HepG2 (cell line): Measurements from ENCODE around the gene CRLF1. TPM values are rescaled to one million over a fixed set of nuclear protein-coding genes. Genes with fewer than 3 reads are reported as not detected.

Source experiments
- CC2D1A ChIP-seq: sonication (generic); formaldehyde crosslinking; IDR thresholded peaks from 2 replicates; pipeline ENCODE4 v1.8.1; 2023; ENCODE audit warnings: mild to moderate bottlenecking, missing genetic modification reagents
- DMAP1 ChIP-seq: IDR thresholded peaks from 2 replicates; pipeline ENCODE4 v1.6.1; 2016
- ETV6 ChIP-seq: sonication (generic); formaldehyde crosslinking; conservative IDR thresholded peaks from 2 replicates; pipeline ENCODE4 v1.4.0; 2020; ENCODE audit warnings: missing genetic modification reagents
- FOXP1 ChIP-seq, 2 experiments: fragments of 450-650 bp in 1 of 2; IDR thresholded peaks; 2 replicates each; pipeline ENCODE4 v1.6.1; 2017 to 2018; ENCODE audit warnings: antibody characterized with exemption in 1 of 2
- IKZF4 ChIP-seq: sonication (generic); formaldehyde crosslinking; IDR thresholded peaks from 2 replicates; pipeline ENCODE4 v1.5.1; 2020; ENCODE audit warnings: borderline replicate concordance, mild to moderate bottlenecking, low read depth, missing genetic modification reagents; ENCODE audit errors: not compliant biosample characterization
- MED1 ChIP-seq: sonication (generic); formaldehyde crosslinking; IDR thresholded peaks from 2 replicates; pipeline ENCODE4 v1.4.0; 2020; ENCODE audit warnings: missing genetic modification reagents
- PRDM4 ChIP-seq: sonication (generic); formaldehyde crosslinking; IDR thresholded peaks from 2 replicates; pipeline ENCODE4 v1.9.0; 2021; ENCODE audit warnings: missing genetic modification reagents, borderline replicate concordance
- RORA ChIP-seq: sonication (generic); formaldehyde crosslinking; IDR thresholded peaks from 2 replicates; pipeline ENCODE4 v1.5.0; 2020; ENCODE audit warnings: mild to moderate bottlenecking, missing genetic modification reagents, moderate library complexity
- SALL2 ChIP-seq: sonication (generic); formaldehyde crosslinking; IDR thresholded peaks from 2 replicates; pipeline ENCODE4 v1.8.1; 2023; ENCODE audit warnings: mild to moderate bottlenecking, missing genetic modification reagents, inconsistent platforms
- SIN3A ChIP-seq: IDR thresholded peaks from 2 replicates; pipeline ENCODE4 v1.6.1; 2011; ENCODE audit warnings: low read depth, mild to moderate bottlenecking, control low read depth, low read length, borderline replicate concordance
- SMYD3 ChIP-seq: sonication (generic); formaldehyde crosslinking; IDR thresholded peaks from 2 replicates; pipeline ENCODE4 v1.8.1; 2023; ENCODE audit warnings: mild to moderate bottlenecking, missing genetic modification reagents
- SRSF1 ChIP-seq: fragments of 200-400 bp; formaldehyde crosslinking; optimal IDR thresholded peaks from 2 replicates; pipeline ENCODE3; 2017; ENCODE audit warnings: mild to moderate bottlenecking, low read depth, low read length, moderate library complexity
- YEATS2 ChIP-seq: sonication (generic); formaldehyde crosslinking; IDR thresholded peaks from 2 replicates; pipeline ENCODE4 v1.4.0; 2020; ENCODE audit warnings: missing genetic modification reagents, borderline replicate concordance
- ZNF12 ChIP-seq: sonication (generic); formaldehyde crosslinking; IDR thresholded peaks from 2 replicates; pipeline ENCODE4 v1.5.0; 2020; ENCODE audit warnings: missing genetic modification reagents
- ZNF18 ChIP-seq: sonication (generic); formaldehyde crosslinking; IDR thresholded peaks from 2 replicates; pipeline ENCODE4 v1.8.0; 2022; ENCODE audit warnings: mild to moderate bottlenecking, missing genetic modification reagents; ENCODE audit not compliant: insufficient replicate concordance
- ZNF256 ChIP-seq: sonication (generic); formaldehyde crosslinking; conservative IDR thresholded peaks from 2 replicates; pipeline ENCODE4 v1.4.0; 2020; ENCODE audit warnings: missing genetic modification reagents
- ZNF275 ChIP-seq: sonication (generic); formaldehyde crosslinking; IDR thresholded peaks from 2 replicates; pipeline ENCODE4 v1.8.0; 2022; ENCODE audit warnings: missing genetic modification reagents, mild to moderate bottlenecking, inconsistent platforms, borderline replicate concordance
- ZNF652 ChIP-seq: IDR thresholded peaks from 2 replicates; pipeline ENCODE4 v1.6.1; 2016; ENCODE audit warnings: low read depth, borderline replicate concordance
- ZNF713 ChIP-seq: sonication (generic); formaldehyde crosslinking; IDR thresholded peaks from 2 replicates; pipeline ENCODE4 v1.4.0; 2020; ENCODE audit warnings: mild to moderate bottlenecking, missing genetic modification reagents
- ZNF724P ChIP-seq: sonication (generic); formaldehyde crosslinking; IDR thresholded peaks from 2 replicates; pipeline ENCODE4 v1.8.0; 2022; ENCODE audit warnings: missing genetic modification reagents, borderline replicate concordance
- ZSCAN21 ChIP-seq: sonication (generic); formaldehyde crosslinking; IDR thresholded peaks from 2 replicates; pipeline ENCODE4 v1.8.0; 2022; ENCODE audit warnings: mild to moderate bottlenecking, missing genetic modification reagents, moderate library complexity, borderline replicate concordance
- polyA plus RNA-seq, 8 experiments: library from polyadenylated mRNA; depleted of rRNA in 3 of 8; stranded (reverse) in 7 of 8; unstranded in 1 of 8; fragments of >200 nt; fragmentation: Illumina TruSeq in 4 of 8; extraction: Trizol in 4 of 8; gene quantifications; 2 replicates each; pipeline versions ENCODE4 v1.2.1 to v1.2.3, GENCODE V29; 2011 to 2016; ENCODE audit warnings: low read depth in 4 of 8, missing spikeins in 1 of 8, mixed read lengths in 1 of 8; ENCODE audit not compliant: insufficient read depth in 1 of 8
- total RNA-seq, 5 experiments: library from RNA; depleted of rRNA; stranded (reverse); fragments of >200 nt; fragmentation: Illumina TruSeq; extraction: Trizol; gene quantifications; 2 replicates each; pipeline ENCODE4 v1.2.3, GENCODE V29; 2016; ENCODE audit warnings: low read depth in 1 of 5
- TF ChIP-seq, protein P1 (sequence below): IDR thresholded peaks from 2 replicates; pipeline ENCODE4 v1.6.1; 2016

Gene CRLF1
- total and polyA plus RNA-seq, 2 of the 13 experiments (the other 11 are each of a cell fraction or from before 2014, with no cell fraction given), result 217 to 296 TPM

DNA sequence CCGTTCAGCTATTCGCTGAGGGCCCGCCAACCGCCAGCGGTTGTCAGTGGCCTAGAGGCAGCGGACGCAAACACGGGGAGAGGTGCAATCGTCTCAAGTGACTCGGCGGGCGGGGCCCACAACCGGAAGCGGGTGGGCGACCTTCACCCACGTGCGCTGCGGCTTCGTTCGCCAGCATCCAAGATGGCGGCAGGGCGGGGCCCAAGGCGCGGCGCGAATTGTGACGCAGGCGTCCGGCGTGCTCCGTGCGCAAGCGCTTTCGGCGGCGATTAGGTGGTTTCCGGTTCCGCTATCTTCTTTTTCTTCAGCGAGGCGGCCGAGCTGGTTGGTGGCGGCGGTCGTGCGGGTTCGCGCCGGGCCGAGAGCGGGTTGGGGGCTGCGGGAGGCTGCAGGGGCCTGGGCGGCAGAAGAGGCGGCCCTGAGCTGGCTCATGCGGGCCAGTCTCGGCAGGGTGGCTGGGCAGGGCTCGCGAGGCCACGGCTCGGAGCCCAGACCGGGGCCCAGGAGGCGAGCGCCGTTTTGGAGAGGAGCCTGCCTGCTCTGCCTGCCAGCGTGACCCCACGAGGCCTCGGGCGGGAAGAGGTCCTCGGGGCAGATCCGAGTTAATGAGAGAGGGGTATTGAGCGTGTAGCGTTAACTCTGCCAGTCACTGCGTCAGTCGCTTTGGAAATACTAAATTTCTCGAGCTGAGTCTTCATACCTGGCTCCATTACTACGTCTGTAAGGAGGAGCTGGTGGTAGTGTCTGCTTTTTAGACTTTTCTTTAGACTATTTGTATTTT lies 34.8 kb downstream of the CRLF1 start, which contains the start of gene UBA52 (continued):
- no peak for TF ChIP-seq SRSF1
- TF ChIP-seq YEATS2 (CRISPR knock-in tag), result peak; percentile 98
- no peak for TF ChIP-seq RORA (CRISPR knock-in tag)
- TF ChIP-seq ZSCAN21 (CRISPR knock-in tag), result peak; percentile 81; the same call in 1 of the 2 replicates
- TF ChIP-seq IKZF4 (CRISPR knock-in tag), result no peak
- 0 out of 2 replicates have a peak, but pooled peaks have one; percentile 59 for TF ChIP-seq ETV6 (CRISPR knock-in tag)
- no peak for TF ChIP-seq ZNF724P (CRISPR knock-in tag)
- no peak for TF ChIP-seq ZNF652
- peak; percentile 70 for TF ChIP-seq ZNF18 (CRISPR knock-in tag)
- no peak for TF ChIP-seq SMYD3 (CRISPR knock-in tag)
- TF ChIP-seq PRDM4 (CRISPR knock-in tag), result 0 out of 2 replicates have a peak, but pooled peaks have one; percentile 1
- peak; percentile 91 for TF ChIP-seq MED1
- TF ChIP-seq ZNF12 (CRISPR knock-in tag), result peak; percentile 46; the same call in 1 of the 2 replicates
- peak; percentile 93; the same call in 1 of the 2 replicates for TF ChIP-seq SIN3A
- TF ChIP-seq, protein P1, sequence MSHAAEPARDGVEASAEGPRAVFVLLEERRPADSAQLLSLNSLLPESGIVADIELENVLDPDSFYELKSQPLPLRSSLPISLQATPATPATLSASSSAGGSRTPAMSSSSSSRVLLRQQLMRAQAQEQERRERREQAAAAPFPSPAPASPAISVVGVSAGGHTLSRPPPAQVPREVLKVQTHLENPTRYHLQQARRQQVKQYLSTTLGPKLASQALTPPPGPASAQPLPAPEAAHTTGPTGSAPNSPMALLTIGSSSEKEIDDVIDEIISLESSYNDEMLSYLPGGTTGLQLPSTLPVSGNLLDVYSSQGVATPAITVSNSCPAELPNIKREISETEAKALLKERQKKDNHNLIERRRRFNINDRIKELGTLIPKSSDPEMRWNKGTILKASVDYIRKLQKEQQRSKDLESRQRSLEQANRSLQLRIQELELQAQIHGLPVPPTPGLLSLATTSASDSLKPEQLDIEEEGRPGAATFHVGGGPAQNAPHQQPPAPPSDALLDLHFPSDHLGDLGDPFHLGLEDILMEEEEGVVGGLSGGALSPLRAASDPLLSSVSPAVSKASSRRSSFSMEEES (CRISPR knock-in tag), result peak; percentile 100
- TF ChIP-seq FOXP1 (IDR thresholded peaks at IDR 0.05), result no peak
- TF ChIP-seq FOXP1 (CRISPR knock-in tag; IDR thresholded peaks at IDR 0.05), result peak; percentile 24; the same call in 1 of the 2 replicates
- TF ChIP-seq SALL2, result peak; percentile 81
- TF ChIP-seq CC2D1A (CRISPR knock-in tag), result no peak
- TF ChIP-seq ZNF256 (CRISPR knock-in tag), result no peak
- TF ChIP-seq ZNF275 (CRISPR knock-in tag), result peak; percentile 58; the same call in 1 of the 2 replicates
- TF ChIP-seq ZNF713, result no peak
- TF ChIP-seq DMAP1 (CRISPR knock-in tag), result peak; percentile 98
